ENCODE data around the gene PLXNA4.

Gene PLXNA4

DNA sequence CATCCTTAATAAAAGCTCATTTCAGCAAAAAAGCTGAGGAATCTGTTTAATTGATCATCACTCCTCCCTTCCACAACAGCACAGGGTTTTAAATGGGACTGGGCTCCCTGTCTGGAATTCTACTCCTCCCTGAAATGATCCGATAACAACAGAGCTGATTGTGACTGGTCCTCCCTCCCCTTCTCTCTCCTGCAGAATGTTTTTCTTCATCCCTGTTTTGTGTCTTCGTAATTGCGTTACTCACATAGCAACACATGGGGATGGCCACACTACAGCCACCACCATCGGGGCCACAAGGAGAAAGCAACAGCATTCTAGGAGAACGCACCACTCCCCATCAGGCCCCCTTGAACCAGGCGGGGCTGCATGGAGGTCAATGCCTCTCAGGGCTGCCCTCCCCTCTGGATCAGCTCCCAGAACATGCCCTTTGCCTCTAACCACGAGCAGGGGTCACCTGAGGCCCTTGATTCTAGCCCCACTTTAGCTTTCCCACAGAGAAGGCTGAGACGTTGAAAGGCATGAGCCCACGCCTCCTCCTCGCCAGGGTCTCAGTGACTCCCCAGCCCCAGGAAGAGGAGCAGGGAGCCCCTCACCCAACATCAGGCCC lies 152.6 kb downstream of the PLXNA4 start:
- TF ChIP-seq, protein P1, sequence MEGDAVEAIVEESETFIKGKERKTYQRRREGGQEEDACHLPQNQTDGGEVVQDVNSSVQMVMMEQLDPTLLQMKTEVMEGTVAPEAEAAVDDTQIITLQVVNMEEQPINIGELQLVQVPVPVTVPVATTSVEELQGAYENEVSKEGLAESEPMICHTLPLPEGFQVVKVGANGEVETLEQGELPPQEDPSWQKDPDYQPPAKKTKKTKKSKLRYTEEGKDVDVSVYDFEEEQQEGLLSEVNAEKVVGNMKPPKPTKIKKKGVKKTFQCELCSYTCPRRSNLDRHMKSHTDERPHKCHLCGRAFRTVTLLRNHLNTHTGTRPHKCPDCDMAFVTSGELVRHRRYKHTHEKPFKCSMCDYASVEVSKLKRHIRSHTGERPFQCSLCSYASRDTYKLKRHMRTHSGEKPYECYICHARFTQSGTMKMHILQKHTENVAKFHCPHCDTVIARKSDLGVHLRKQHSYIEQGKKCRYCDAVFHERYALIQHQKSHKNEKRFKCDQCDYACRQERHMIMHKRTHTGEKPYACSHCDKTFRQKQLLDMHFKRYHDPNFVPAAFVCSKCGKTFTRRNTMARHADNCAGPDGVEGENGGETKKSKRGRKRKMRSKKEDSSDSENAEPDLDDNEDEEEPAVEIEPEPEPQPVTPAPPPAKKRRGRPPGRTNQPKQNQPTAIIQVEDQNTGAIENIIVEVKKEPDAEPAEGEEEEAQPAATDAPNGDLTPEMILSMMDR (IDR thresholded peaks at IDR 0.05; ENCODE audit: low read depth, low read length, missing control alignments) = no peak
- in situ Hi-C loops (cut with HindIII; ENCODE audit: low sequenced_read_pairs) = no loop called here
- no peak for DNase-seq (ENCODE audit: low read depth)
- no peak overlapping the region for H3K4me3 ChIP-seq (ENCODE audit: low read depth, low read length)

DNA sequence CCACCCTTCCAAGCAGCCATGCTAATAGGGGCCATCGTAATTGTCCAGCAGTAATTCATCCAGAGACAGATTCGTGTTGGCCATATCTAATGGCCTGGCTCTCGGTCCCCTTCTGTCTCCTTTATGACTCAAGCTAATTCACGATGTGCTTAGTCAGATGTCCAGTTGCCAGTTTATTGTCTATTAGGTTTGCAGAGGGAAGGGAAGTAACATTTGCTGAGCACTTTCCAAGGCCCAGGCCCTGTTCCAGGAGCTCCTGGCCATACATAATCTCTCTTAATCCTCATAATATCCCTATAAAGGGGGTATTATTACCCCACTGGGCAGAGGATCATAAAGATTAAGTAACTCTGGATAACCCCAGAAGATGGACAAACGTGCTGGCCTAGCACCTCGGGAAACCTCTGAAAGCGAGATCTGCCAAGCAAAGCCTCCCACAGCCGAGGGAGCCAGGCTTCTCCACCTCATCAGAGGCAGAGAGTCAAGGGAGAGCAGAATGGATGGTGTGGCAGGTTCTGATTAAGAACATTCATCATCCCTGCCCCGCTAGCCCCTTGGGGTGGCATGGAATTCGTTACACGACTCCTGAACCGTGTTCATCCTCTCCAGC lies 153.7 kb downstream of the PLXNA4 start:
- TF ChIP-seq, protein P1 (IDR thresholded peaks at IDR 0.05; ENCODE audit: low read depth, low read length, missing control alignments) = no peak
- DNase-seq (ENCODE audit: low read depth) = no peak
- H3K4me3 ChIP-seq (ENCODE audit: low read depth, low read length) = no peak overlapping the region
- in situ Hi-C loops (cut with HindIII; ENCODE audit: low sequenced_read_pairs) = no loop called here

DNA sequence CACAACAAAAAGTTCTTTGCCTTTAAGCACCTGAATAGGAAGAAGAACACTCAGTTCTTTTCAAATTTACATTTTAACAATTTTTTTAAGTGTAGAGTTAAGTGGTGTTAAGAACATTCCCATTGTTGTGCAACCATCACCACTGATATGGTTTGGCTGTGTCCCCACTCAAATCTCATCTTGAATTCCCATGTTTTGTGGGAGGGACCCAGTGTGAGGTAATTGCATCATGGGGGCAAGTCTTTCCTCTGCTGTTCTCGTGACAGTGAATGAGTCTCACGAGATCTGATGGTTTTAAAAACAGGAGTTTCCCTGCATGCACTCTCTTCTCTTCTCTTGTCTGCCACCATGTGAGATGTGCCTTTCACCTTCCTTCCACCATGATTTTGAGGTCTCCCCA lies 155.7 kb downstream of the PLXNA4 start:
- no peak overlapping the region for H3K4me3 ChIP-seq (ENCODE audit: low read depth, low read length)
- in situ Hi-C loops (cut with HindIII; ENCODE audit: low sequenced_read_pairs) = no loop called here
- no peak for DNase-seq (ENCODE audit: low read depth)
- TF ChIP-seq, protein P1 (IDR thresholded peaks at IDR 0.05; ENCODE audit: low read depth, low read length, missing control alignments) = no peak

DNA sequence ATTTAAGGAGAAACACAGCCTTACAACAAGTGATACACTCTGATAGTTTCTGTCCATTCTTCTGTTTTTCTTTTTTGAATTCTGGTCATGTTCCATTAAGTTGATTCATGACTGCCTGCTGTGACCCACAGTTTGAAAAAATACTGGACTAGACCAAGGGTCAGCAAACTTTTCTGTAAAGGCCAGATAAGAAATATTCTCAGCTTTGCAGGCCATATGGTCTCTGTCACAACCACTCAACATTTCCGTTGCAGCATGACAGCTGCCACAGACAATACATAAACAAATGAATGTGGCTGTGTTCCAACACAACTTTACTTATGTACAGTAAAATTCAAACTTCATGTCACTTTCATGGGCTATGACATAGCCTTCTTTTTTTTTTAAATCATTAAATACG lies 156.7 kb downstream of the PLXNA4 start:
- DNase-seq (ENCODE audit: low read depth) = peak; percentile 39
- TF ChIP-seq, protein P1 (IDR thresholded peaks at IDR 0.05; ENCODE audit: low read depth, low read length, missing control alignments) = no peak
- in situ Hi-C loops (cut with HindIII; ENCODE audit: low sequenced_read_pairs) = no loop called here
- H3K4me3 ChIP-seq (ENCODE audit: low read depth, low read length) = no peak overlapping the region

DNA sequence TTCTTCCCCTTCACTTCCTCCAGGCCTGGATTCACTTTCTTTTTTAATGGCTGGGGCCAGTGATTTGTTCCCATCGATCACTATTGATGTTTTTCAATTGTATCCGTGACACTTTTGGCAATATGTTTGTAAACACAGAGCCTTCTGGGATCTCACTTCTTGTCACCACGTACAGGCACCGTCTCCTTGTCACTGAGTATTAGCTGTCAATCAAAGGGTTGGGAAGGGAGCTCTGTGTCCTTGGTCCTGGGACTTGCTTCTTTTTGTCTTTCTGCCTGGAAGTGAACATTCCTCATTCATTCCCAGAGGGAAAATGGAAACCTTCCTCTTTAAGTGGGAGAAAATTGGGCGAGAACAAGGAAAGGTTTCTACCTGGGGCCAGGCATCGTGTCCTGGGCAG lies 157.4 kb downstream of the PLXNA4 start:
- in situ Hi-C loops (cut with HindIII; ENCODE audit: low sequenced_read_pairs) = no loop called here
- TF ChIP-seq, protein P1 (IDR thresholded peaks at IDR 0.05; ENCODE audit: low read depth, low read length, missing control alignments) = no peak

DNA sequence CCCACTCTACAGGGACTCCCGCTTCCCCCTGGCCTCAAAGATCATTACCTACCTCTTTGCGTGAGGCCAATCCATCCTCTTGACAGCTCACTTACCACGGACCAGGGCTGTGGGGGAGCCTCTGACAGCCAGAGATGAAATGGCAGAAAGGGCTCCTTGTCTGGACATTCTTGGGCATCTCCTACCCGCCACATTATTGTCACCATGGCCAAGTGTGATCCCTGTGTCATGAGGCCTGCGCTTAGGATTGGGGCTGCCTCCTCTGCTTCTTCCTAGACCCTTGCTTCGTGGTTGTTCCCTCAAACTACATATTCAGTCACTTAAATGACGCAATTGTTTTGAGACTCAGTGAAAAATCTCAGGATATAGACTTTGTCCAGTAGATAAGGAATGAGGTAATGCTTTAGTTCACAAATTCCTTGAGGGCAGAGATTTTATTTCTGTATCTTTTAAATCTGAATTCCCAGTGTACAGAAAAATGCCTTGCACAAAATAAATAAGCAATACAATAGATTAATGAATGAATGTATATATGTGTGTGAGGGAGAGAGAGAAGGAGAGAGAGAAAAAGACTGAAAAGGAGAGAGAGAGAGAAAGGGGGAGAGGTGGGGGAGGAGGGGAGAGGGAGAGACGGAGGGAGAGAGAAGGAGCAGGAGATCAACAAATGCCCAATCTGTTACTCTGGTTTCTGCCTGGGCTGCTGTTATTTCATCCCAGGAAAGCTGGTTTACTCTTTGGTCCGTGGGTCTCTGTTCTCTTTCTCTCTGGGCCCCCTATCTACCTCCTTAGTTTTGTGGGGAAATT lies 159.0 kb downstream of the PLXNA4 start:
- H3K4me3 ChIP-seq (ENCODE audit: low read depth, low read length) = no peak overlapping the region
- DNase-seq (ENCODE audit: low read depth) = no peak
- TF ChIP-seq, protein P1 (IDR thresholded peaks at IDR 0.05; ENCODE audit: low read depth, low read length, missing control alignments) = no peak
- in situ Hi-C loops (cut with HindIII; ENCODE audit: low sequenced_read_pairs) = no loop called here

More for the DNA sequence above, 157.4 kb downstream of the PLXNA4 start:
- no peak overlapping the region for H3K4me3 ChIP-seq (ENCODE audit: low read depth, low read length)
- DNase-seq (ENCODE audit: low read depth) = no peak
